HG03064 (cell line): ENCODE data around the gene FBXO21.
A peak's percentile ranks its signal among the peaks of the same experiment; 100 is the strongest.
"Not testable (repeated sequence)": the region's sequence is repeated elsewhere in the genome, so short reads cannot be mapped to it uniquely, and the experiment has no call there.

ENCODE experiments used
- ATAC-seq: cut with Tn5 transposase; IDR thresholded peaks from one replicate; pipeline ENCODE4 v1.9.1; 2021; ENCODE audit warnings: low read depth; ENCODE audit not compliant: unreplicated experiment

The FBXO21 gene

GRCh38 chr12:117202556-117202955, 12.3 kb upstream of the FBXO21 start:
- ATAC-seq, result no peak

DNA sequence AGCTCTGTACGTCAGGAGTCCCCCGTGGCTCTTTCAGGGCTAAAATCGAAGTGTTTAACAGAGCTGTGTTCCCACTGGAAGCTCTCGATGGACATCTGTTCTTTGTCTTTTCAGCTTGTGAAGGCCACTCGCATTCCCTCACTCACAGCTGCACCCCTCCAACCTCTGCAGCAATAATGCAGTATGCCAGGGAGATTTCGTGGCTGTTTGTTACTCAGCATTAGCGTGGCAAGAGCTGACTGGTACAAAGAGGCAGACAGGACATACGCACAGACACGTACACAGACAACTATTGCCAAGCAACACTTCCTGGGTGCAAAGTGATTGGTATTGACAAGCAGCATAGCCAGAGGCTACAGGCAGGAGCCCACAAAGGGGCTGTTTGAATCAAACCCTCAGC, 11.8 kb upstream of the FBXO21 start:
- ATAC-seq, result no peak

- ATAC-seq, result not testable (repeated sequence)
These were observed 9.9 kb upstream of the FBXO21 start for GRCh38 chr12:117199956-117200744.

DNA sequence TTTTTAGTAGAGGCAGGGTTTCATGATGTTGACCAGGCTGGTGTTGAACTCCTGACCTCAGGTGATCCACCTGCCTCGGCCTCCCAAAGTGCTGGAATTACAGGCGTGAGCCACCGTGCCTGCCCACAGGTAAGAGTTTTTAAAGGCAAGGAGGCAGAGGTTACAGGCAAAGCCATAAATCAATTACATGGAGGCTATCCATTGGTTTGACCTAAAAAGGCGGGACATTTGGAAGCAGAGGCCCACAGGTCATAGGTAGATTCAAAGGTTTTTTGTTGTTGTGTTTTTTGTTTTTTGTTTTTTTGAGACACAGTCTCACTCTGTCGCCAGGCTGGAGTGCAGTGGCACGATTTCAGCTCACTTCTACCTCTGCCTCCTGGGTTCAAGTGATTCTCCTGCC, 6.1 kb upstream of the FBXO21 start:
- not testable (repeated sequence) for ATAC-seq

DNA sequence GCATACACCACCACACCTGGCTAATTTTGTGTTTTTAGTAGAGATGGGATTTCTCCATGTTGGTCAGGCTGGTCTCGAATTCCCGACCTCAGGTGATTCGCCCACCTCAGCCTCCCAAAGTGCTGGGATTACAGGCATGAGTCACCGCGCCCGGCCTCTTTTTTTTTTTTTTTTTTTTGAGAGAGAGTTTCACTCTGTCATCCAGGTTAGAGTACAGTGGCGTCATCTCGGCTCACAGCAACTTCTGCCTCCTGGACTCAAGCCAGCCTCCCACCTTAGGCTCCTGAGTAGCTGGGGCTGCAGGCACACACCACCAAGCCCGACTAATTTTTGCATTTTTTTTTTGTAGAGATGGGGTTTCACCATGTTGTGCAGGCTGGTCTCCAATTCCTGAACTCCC, 4.8 kb upstream of the FBXO21 start:
- not testable (repeated sequence) for ATAC-seq

DNA sequence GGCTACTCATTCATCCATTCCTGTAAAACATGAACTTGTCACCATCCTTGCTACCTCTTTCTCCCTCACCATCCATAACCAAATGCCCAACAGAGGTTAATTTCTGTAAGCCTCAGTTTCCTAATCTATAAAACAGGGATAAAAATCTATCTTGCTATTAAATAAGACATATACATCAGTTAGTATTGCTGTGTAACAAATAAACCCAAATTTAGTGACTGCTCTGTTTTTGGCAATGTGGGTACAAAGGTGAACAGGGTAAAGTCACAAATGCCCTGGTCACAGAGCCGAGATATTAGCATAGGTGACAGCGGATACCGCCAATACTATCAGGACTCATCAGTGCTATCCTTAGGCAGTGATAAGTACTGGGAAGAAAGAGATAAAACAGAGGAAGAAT, 3.6 kb upstream of the FBXO21 start:
- ATAC-seq, result no peak

GRCh38 chr12:117192581-117192980, 2.3 kb upstream of the FBXO21 start:
- ATAC-seq, result not testable (repeated sequence)

- ATAC-seq, result no peak
These were observed 1.8 kb upstream of the FBXO21 start for GRCh38 chr12:117192057-117192456.

GRCh38 chr12:117189725-117190209, 503 bp downstream of the FBXO21 start:
- peak; percentile 39 for ATAC-seq

DNA sequence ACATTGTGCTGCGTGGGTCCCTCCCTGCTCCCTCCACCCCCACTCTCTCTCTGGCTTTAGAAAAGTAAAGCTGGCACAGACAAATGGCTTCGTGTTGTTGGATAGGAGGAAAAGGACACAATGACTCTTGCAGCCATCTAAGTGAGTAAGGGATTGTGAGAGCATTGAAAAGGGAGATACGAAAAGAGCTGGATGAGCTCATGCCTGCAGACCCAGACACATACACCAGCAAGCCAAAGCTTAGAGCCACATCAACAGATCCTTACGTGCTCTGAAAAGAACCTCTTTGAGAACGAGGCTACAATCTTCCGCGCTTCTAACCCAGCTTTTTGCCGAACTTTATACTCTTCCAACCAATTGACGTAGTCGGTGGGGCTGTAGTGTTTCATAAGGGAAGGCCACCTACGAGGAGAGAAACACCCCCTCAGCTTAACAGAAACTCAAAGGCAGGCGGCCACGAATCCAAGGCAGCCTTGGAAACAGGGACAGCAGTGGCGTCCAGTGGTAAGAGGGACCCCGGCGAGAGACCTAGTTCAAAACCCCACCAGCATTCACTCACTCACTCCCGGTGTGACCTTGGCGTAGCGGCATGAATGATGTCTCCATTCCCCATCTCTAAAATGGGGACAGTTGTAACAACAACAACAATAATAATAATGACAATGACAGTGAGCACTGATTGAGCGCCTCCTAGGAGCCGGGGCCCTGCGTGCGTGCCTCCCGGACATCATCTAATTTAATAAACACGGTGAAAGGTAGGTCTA, 1.1 kb downstream of the FBXO21 start:
- no peak for ATAC-seq

DNA sequence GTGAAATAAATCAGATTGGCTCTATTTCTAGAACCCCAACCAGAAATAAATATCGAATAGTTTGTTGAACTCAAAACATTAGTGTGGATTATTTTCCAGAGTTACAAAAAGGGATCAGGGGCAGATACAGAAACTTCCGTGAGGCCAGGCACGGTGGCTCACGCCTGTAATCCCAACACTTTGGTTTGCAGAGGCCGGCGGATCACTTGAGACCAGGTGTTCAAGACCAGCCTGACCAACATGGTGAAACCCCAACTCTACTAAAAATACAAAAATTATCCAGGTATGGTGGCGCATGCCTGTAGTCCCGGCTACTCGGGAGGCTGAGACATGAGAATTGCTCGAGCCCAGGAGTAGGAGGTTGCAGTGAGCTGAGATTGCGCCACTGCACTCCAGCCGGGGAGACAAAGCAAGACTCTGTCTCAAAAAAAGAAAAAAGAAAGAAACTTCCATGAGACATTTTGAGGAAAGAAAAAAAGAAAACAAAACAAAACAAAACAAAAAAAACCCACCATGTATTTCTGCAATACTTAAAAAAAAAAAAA, 2.1 kb downstream of the FBXO21 start:
- ATAC-seq, result no peak

- ATAC-seq, result no peak
These were observed 2.8 kb downstream of the FBXO21 start for GRCh38 chr12:117187421-117187820.

DNA sequence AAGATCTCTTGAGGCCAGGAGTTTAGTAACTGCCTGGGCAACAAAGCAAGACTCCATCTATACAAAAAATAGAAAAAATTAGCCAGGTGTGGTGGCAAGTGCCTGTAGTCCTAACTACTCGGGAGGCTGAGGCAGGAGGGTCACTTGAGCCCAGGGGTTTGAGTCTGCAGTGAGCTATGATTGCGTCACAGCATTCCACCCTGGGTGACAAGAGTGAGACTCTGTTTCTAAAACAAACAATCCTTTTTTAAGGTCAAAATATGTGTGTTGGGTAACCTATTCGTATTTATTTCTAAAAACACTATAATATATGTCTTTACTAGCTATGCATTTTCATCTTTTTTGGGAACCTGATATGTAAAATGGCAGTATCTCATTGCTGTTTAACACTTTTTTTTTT, 7.4 kb downstream of the FBXO21 start:
- ATAC-seq, result no peak

DNA sequence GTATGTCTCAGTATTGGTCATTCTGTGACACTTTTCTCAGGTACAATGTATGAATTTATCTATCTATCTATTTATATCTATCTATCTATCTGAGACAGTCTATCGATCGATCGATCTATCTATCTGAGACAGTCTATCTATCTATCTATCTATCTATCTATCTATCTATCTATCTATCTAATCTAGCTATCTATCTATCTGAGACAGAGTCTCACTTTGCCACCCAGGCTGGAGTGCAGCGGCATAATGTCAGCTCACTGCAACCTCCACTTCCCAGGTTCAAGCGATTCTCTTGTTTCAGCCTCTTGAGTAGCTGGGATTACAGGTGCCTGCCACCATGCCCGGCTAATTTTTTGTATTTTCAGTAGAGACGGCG, 8.8 kb downstream of the FBXO21 start:
- not testable (repeated sequence) for ATAC-seq

DNA sequence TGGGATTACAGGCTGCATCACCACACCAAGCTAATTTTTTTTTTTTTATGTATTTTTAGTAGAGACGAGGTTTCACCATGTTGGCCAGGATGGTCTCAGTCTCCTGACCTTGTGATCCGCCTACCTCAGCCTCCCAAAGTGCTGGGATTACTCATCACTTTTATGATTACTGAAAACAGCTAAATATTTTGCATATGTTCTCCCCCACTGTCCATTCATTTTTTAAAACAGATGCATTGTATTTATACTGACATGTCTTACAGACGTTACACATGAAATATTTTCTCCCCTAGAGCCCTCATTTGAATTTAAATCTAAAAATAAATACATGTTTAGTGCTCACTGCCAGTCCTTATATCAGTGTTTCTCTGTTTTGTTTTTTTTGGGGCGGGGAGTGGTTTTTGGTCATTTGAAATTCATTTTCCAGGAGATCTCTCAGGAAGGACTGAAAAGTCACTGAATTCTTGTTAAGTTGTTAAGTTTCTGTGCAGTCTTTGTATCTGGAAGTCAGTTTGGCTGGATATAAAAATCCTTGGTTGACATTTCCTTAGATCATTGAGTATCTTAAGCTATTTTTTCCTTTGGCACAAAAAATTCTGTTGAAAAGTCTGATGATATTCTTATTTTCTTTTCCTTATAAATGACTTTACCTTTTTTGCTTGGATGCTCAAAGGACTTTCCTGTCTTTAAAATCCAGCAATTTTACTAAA, 9.4 kb downstream of the FBXO21 start:
- no peak for ATAC-seq

GRCh38 chr12:117178745-117179144, 11.5 kb downstream of the FBXO21 start:
- no peak for ATAC-seq

DNA sequence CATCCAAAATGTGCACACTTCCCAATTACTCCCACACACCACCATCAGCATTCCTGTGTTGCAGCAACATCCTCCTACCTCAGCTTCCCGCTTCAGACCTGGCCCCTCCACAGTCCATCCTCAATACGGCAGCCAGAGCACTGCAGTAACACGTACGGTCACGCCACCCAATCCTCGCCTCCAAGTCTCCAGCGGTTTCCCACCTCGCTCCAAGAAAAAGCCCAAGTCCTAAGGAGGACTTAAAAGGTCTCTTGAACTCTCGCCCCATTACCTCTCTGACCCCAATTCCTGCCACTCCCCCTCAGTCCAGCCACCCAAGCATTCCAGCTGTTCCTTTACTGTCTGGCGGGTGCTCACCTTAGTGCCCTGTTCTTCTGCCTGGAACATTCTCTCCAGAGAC, 12.0 kb downstream of the FBXO21 start:
- ATAC-seq, result no peak

GRCh38 chr12:117172168-117172567, 18.1 kb downstream of the FBXO21 start:
- ATAC-seq, result no peak

- ATAC-seq, result no peak
These were observed 18.6 kb downstream of the FBXO21 start for GRCh38 chr12:117171499-117172162.

- no peak for ATAC-seq
These were observed 20.7 kb downstream of the FBXO21 start for GRCh38 chr12:117169548-117169947.
